ENCODE data around the gene SDK1.

DNA sequence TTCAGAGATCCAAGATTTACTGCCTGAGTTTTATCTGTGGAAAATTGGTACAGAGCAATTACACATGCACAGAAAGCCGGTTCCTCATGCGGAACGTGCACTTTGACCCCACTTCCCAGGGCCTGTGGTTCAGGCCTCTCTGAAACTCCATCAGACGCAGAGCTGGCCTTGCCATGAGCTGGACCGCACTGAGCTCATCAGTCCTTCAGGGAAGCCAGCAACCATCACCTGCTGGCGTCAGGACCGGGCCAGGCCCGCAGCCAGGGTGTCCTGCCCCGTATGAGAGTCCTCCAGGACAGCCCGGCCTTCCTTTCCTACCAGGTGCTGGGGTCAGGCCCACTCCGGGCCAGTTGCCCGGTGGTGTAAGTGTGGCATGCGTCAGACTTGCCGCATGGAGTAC lies 934.5 kb downstream of the SDK1 start:
- TF ChIP-seq, protein P1, sequence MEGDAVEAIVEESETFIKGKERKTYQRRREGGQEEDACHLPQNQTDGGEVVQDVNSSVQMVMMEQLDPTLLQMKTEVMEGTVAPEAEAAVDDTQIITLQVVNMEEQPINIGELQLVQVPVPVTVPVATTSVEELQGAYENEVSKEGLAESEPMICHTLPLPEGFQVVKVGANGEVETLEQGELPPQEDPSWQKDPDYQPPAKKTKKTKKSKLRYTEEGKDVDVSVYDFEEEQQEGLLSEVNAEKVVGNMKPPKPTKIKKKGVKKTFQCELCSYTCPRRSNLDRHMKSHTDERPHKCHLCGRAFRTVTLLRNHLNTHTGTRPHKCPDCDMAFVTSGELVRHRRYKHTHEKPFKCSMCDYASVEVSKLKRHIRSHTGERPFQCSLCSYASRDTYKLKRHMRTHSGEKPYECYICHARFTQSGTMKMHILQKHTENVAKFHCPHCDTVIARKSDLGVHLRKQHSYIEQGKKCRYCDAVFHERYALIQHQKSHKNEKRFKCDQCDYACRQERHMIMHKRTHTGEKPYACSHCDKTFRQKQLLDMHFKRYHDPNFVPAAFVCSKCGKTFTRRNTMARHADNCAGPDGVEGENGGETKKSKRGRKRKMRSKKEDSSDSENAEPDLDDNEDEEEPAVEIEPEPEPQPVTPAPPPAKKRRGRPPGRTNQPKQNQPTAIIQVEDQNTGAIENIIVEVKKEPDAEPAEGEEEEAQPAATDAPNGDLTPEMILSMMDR (conservative IDR thresholded peaks at IDR 0.05; ENCODE audit: low read length), result no peak
- TF ChIP-seq EZH2phosphoT487 (IDR thresholded peaks at IDR 0.05; ENCODE audit: borderline replicate concordance, low read depth, low read length), result no peak

All from OCI-LY7 (cell line).